ENCODE results near the gene IGFALS.

DNA sequence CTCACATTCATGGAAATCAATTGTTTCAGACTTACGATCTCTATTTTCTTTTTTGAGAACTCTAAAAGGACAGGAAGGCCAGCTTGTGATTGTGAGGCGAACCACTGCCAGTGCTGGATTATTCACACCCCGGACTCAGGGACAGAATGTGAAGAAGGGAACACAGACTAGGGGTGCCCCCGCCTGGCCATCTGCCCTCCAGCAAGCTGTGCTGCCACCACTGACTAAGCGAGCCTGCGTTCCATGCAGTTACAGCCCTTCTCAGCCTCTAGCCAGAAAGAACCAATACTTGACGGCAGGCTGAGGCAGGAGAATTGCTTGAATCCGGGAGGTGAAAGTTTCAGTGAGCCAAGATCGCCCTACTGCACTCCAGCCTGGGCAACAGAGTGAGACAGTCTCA is 30.3 kb upstream of the IGFALS start:
- TF ChIP-seq POLR2A (IDR thresholded peaks at IDR 0.05; ENCODE audit: extremely low read depth, insufficient read length), result no peak
- TF ChIP-seq, protein P1, sequence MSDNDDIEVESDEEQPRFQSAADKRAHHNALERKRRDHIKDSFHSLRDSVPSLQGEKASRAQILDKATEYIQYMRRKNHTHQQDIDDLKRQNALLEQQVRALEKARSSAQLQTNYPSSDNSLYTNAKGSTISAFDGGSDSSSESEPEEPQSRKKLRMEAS (IDR thresholded peaks at IDR 0.05; ENCODE audit: low read depth, low read length), result no peak

Measured in NB4 (cell line).